Measurements from ENCODE around the gene CGB5. TPM values are rescaled to one million over a fixed set of nuclear protein-coding genes. Genes with fewer than 3 reads are reported as not detected.

CGB5 gene
- total and polyA plus RNA-seq, 2 experiments from 2014 or later, result not detected

DNA sequence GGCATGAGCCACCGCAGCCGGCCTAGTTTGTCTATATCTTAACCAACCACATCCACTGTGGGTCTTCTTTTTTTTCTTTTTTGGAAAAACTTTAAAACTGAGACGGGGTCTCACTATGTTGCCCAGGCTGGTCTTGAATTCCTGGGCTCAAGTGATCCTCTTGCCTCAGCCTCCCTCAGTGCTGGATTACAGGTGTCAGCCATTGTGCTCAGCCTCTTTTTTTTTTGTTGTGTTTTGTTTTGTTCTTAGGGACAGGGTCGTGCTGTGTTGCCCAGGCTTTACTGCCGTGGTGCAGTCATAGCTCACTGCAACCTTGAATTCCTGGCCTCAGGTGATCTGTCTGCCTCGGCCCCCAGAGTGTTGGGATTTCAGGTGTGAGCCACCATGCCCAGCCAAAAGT is 49.0 kb downstream of the CGB5 start (continued):
- TF ChIP-seq, protein P1, sequence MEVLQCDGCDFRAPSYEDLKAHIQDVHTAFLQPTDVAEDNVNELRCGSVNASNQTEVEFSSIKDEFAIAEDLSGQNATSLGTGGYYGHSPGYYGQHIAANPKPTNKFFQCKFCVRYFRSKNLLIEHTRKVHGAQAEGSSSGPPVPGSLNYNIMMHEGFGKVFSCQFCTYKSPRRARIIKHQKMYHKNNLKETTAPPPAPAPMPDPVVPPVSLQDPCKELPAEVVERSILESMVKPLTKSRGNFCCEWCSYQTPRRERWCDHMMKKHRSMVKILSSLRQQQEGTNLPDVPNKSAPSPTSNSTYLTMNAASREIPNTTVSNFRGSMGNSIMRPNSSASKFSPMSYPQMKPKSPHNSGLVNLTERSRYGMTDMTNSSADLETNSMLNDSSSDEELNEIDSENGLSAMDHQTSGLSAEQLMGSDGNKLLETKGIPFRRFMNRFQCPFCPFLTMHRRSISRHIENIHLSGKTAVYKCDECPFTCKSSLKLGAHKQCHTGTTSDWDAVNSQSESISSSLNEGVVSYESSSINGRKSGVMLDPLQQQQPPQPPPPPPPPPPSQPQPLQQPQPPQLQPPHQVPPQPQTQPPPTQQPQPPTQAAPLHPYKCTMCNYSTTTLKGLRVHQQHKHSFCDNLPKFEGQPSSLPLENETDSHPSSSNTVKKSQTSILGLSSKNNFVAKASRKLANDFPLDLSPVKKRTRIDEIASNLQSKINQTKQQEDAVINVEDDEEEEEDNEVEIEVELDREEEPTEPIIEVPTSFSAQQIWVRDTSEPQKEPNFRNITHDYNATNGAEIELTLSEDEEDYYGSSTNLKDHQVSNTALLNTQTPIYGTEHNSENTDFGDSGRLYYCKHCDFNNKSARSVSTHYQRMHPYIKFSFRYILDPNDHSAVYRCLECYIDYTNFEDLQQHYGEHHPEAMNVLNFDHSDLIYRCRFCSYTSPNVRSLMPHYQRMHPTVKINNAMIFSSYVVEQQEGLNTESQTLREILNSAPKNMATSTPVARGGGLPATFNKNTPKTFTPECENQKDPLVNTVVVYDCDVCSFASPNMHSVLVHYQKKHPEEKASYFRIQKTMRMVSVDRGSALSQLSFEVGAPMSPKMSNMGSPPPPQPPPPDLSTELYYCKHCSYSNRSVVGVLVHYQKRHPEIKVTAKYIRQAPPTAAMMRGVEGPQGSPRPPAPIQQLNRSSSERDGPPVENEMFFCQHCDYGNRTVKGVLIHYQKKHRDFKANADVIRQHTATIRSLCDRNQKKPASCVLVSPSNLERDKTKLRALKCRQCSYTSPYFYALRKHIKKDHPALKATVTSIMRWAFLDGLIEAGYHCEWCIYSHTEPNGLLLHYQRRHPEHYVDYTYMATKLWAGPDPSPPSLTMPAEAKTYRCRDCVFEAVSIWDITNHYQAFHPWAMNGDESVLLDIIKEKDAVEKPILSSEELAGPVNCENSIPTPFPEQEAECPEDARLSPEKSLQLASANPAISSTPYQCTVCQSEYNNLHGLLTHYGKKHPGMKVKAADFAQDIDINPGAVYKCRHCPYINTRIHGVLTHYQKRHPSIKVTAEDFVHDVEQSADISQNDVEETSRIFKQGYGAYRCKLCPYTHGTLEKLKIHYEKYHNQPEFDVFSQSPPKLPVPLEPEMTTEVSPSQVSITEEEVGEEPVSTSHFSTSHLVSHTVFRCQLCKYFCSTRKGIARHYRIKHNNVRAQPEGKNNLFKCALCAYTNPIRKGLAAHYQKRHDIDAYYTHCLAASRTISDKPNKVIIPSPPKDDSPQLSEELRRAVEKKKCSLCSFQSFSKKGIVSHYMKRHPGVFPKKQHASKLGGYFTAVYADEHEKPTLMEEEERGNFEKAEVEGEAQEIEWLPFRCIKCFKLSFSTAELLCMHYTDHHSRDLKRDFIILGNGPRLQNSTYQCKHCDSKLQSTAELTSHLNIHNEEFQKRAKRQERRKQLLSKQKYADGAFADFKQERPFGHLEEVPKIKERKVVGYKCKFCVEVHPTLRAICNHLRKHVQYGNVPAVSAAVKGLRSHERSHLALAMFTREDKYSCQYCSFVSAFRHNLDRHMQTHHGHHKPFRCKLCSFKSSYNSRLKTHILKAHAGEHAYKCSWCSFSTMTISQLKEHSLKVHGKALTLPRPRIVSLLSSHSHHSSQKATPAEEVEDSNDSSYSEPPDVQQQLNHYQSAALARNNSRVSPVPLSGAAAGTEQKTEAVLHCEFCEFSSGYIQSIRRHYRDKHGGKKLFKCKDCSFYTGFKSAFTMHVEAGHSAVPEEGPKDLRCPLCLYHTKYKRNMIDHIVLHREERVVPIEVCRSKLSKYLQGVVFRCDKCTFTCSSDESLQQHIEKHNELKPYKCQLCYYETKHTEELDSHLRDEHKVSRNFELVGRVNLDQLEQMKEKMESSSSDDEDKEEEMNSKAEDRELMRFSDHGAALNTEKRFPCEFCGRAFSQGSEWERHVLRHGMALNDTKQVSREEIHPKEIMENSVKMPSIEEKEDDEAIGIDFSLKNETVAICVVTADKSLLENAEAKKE (CRISPR knock-in tag; IDR thresholded peaks at IDR 0.05), result no peak
- TF ChIP-seq CREB1 (CRISPR knock-in tag; IDR thresholded peaks at IDR 0.05; ENCODE audit: low read depth) (no peak), EZH2 (IDR thresholded peaks at IDR 0.05; ENCODE audit: low read depth, unreplicated experiment) (no peak)

Small RNA genes lying within 50 kb of the gene (microRNA-seq; reads per million reads assigned to microRNA genes)
- not detected for gene MIR6798

Small RNA genes lying within 50 kb of the gene (small RNA-seq; reads per million reads assigned to genes)
- gene MIR6798 (ENCODE audit: low replicate concordance) (not detected), gene RN7SL708P (ENCODE audit: low replicate concordance) (not detected)

Other genes starting within 250 kb of the CGB5 start
- gene BCAT2, start 232.8 kb upstream of the CGB5 start, total RNA-seq (2014; rRNA removed; shearing (Covaris generic)), result 30.6 and 53.5 TPM in 2 replicates
- gene BCAT2, start 232.8 kb upstream of the CGB5 start, polyA plus RNA-seq (2016; fragmentation: Nextera tagmentation; extraction: Ambion mirVana), result 30.4 and 35.8 TPM in 2 replicates
- gene HSD17B14, start 207.4 kb upstream of the CGB5 start, total RNA-seq (2014; rRNA removed; shearing (Covaris generic)), result 5.0 and 8.4 TPM in 2 replicates
- gene HSD17B14, start 207.4 kb upstream of the CGB5 start, polyA plus RNA-seq (2016; fragmentation: Nextera tagmentation; extraction: Ambion mirVana), result 11.6 and 11.7 TPM in 2 replicates
- 12.3 and 15.1 TPM in 2 replicates for gene PLEKHA4, start 175.2 kb upstream of the CGB5 start, total RNA-seq (2014; rRNA removed; shearing (Covaris generic))
- 10.9 and 12.2 TPM in 2 replicates for gene PLEKHA4, start 175.2 kb upstream of the CGB5 start, polyA plus RNA-seq (2016; fragmentation: Nextera tagmentation; extraction: Ambion mirVana)
- gene PPP1R15A, start 171.4 kb upstream of the CGB5 start, total RNA-seq (2014; rRNA removed; shearing (Covaris generic)), result 14.5 and 15.8 TPM in 2 replicates
- gene PPP1R15A, start 171.4 kb upstream of the CGB5 start, polyA plus RNA-seq (2016; fragmentation: Nextera tagmentation; extraction: Ambion mirVana), result 14.0 and 14.4 TPM in 2 replicates
- 0.12 and 0.42 TPM in 2 replicates for gene TULP2, start 145.1 kb upstream of the CGB5 start, total RNA-seq (2014; rRNA removed; shearing (Covaris generic))
- gene TULP2, start 145.1 kb upstream of the CGB5 start, polyA plus RNA-seq (2016; fragmentation: Nextera tagmentation; extraction: Ambion mirVana), result 1.1 and 1.9 TPM in 2 replicates
- gene NUCB1, start 143.5 kb upstream of the CGB5 start, total RNA-seq (2014; rRNA removed; shearing (Covaris generic)), result 142 and 163 TPM in 2 replicates
- gene NUCB1, start 143.5 kb upstream of the CGB5 start, polyA plus RNA-seq (2016; fragmentation: Nextera tagmentation; extraction: Ambion mirVana), result 57.1 and 64.9 TPM in 2 replicates
- gene DHDH, start 110.1 kb upstream of the CGB5 start, total RNA-seq (2014; rRNA removed; shearing (Covaris generic)), result 0.69 and 0.78 TPM in 2 replicates
- 4.7 and 8.4 TPM in 2 replicates for gene DHDH, start 110.1 kb upstream of the CGB5 start, polyA plus RNA-seq (2016; fragmentation: Nextera tagmentation; extraction: Ambion mirVana)
- 184 and 261 TPM in 2 replicates for gene BAX, start 89.0 kb upstream of the CGB5 start, total RNA-seq (2014; rRNA removed; shearing (Covaris generic))
- 168 and 179 TPM in 2 replicates for gene BAX, start 89.0 kb upstream of the CGB5 start, polyA plus RNA-seq (2016; fragmentation: Nextera tagmentation; extraction: Ambion mirVana)
- 1,625 and 2,064 TPM in 2 replicates for gene FTL, start 78.5 kb upstream of the CGB5 start, total RNA-seq (2014; rRNA removed; shearing (Covaris generic))
- gene FTL, start 78.5 kb upstream of the CGB5 start, polyA plus RNA-seq (2016; fragmentation: Nextera tagmentation; extraction: Ambion mirVana), result 5,278 and 5,436 TPM in 2 replicates
- 23.1 and 28.9 TPM in 2 replicates for gene GYS1, start 50.5 kb upstream of the CGB5 start, total RNA-seq (2014; rRNA removed; shearing (Covaris generic))
- gene GYS1, start 50.5 kb upstream of the CGB5 start, polyA plus RNA-seq (2016; fragmentation: Nextera tagmentation; extraction: Ambion mirVana), result 15.9 and 19.9 TPM in 2 replicates
- gene RUVBL2, start 50.0 kb upstream of the CGB5 start, total RNA-seq (2014; rRNA removed; shearing (Covaris generic)), result 222 and 252 TPM in 2 replicates
- gene RUVBL2, start 50.0 kb upstream of the CGB5 start, polyA plus RNA-seq (2016; fragmentation: Nextera tagmentation; extraction: Ambion mirVana), result 194 and 196 TPM in 2 replicates
- 1.9 TPM in 1 of 2 replicates, not detected in the other for gene LHB, start 26.8 kb upstream of the CGB5 start, total RNA-seq (2014; rRNA removed; shearing (Covaris generic))
- gene LHB, start 26.8 kb upstream of the CGB5 start, polyA plus RNA-seq (2016; fragmentation: Nextera tagmentation; extraction: Ambion mirVana), result 0.76 TPM in 1 of 2 replicates, not detected in the other
- not detected in 2 replicates for gene CGB3, start 19.5 kb upstream of the CGB5 start, total RNA-seq (2014; rRNA removed; shearing (Covaris generic))
- not detected in 2 replicates for gene CGB3, start 19.5 kb upstream of the CGB5 start, polyA plus RNA-seq (2016; fragmentation: Nextera tagmentation; extraction: Ambion mirVana)
- gene CGB2, start 12.0 kb upstream of the CGB5 start, total RNA-seq (2014; rRNA removed; shearing (Covaris generic)), result not detected in 2 replicates
- gene CGB2, start 12.0 kb upstream of the CGB5 start, polyA plus RNA-seq (2016; fragmentation: Nextera tagmentation; extraction: Ambion mirVana), result 0.57 TPM in 1 of 2 replicates, not detected in the other
- 0.52 TPM in 1 of 2 replicates, not detected in the other for gene CGB1, start 7.0 kb upstream of the CGB5 start, total RNA-seq (2014; rRNA removed; shearing (Covaris generic))
- not detected in 2 replicates for gene CGB1, start 7.0 kb upstream of the CGB5 start, polyA plus RNA-seq (2016; fragmentation: Nextera tagmentation; extraction: Ambion mirVana)
- gene CGB8, start 5.3 kb downstream of the CGB5 start, total RNA-seq (2014; rRNA removed; shearing (Covaris generic)), result not detected in 2 replicates
- not detected in 2 replicates for gene CGB8, start 5.3 kb downstream of the CGB5 start, polyA plus RNA-seq (2016; fragmentation: Nextera tagmentation; extraction: Ambion mirVana)
- gene CGB7, start 13.9 kb downstream of the CGB5 start, total RNA-seq (2014; rRNA removed; shearing (Covaris generic)), result 0.97 and 1.0 TPM in 2 replicates
- 0.32 and 0.66 TPM in 2 replicates for gene CGB7, start 13.9 kb downstream of the CGB5 start, polyA plus RNA-seq (2016; fragmentation: Nextera tagmentation; extraction: Ambion mirVana)
- gene NTF4, start 21.0 kb downstream of the CGB5 start, total RNA-seq (2014; rRNA removed; shearing (Covaris generic)), result 0.39 and 0.94 TPM in 2 replicates
- gene NTF4, start 21.0 kb downstream of the CGB5 start, polyA plus RNA-seq (2016; fragmentation: Nextera tagmentation; extraction: Ambion mirVana), result 2.7 TPM in 2 replicates
- not detected in 2 replicates for gene KCNA7, start 28.9 kb downstream of the CGB5 start, total RNA-seq (2014; rRNA removed; shearing (Covaris generic))
- 0.08 and 0.14 TPM in 2 replicates for gene KCNA7, start 28.9 kb downstream of the CGB5 start, polyA plus RNA-seq (2016; fragmentation: Nextera tagmentation; extraction: Ambion mirVana)
- gene SNRNP70, start 41.6 kb downstream of the CGB5 start, total RNA-seq (2014; rRNA removed; shearing (Covaris generic)), result 349 and 361 TPM in 2 replicates
- 229 and 243 TPM in 2 replicates for gene SNRNP70, start 41.6 kb downstream of the CGB5 start, polyA plus RNA-seq (2016; fragmentation: Nextera tagmentation; extraction: Ambion mirVana)
- 1.2 and 7.8 TPM in 2 replicates for gene LIN7B, start 70.5 kb downstream of the CGB5 start, total RNA-seq (2014; rRNA removed; shearing (Covaris generic))
- 8.6 and 10.5 TPM in 2 replicates for gene LIN7B, start 70.5 kb downstream of the CGB5 start, polyA plus RNA-seq (2016; fragmentation: Nextera tagmentation; extraction: Ambion mirVana)
- gene C19orf73, start 75.3 kb downstream of the CGB5 start, total RNA-seq (2014; rRNA removed; shearing (Covaris generic)), result 2.6 and 8.1 TPM in 2 replicates
- gene C19orf73, start 75.3 kb downstream of the CGB5 start, polyA plus RNA-seq (2016; fragmentation: Nextera tagmentation; extraction: Ambion mirVana), result 8.0 and 9.1 TPM in 2 replicates
- 22.6 and 29.7 TPM in 2 replicates for gene PPFIA3, start 75.7 kb downstream of the CGB5 start, total RNA-seq (2014; rRNA removed; shearing (Covaris generic))
- gene PPFIA3, start 75.7 kb downstream of the CGB5 start, polyA plus RNA-seq (2016; fragmentation: Nextera tagmentation; extraction: Ambion mirVana), result 21.3 and 25.4 TPM in 2 replicates
- gene HRC, start 111.5 kb downstream of the CGB5 start, total RNA-seq (2014; rRNA removed; shearing (Covaris generic)), result 1.4 and 1.9 TPM in 2 replicates
- 2.0 and 2.5 TPM in 2 replicates for gene HRC, start 111.5 kb downstream of the CGB5 start, polyA plus RNA-seq (2016; fragmentation: Nextera tagmentation; extraction: Ambion mirVana)
- gene TRPM4, start 113.9 kb downstream of the CGB5 start, total RNA-seq (2014; rRNA removed; shearing (Covaris generic)), result 11.6 and 16.5 TPM in 2 replicates
- 25.7 and 30.4 TPM in 2 replicates for gene TRPM4, start 113.9 kb downstream of the CGB5 start, polyA plus RNA-seq (2016; fragmentation: Nextera tagmentation; extraction: Ambion mirVana)

All from GM23338 (cell line).